ENCODE results near the gene COL4A1. TPM values are rescaled to one million over a fixed set of nuclear protein-coding genes. Genes with fewer than 3 reads are reported as not detected.

The COL4A1 gene
- total RNA-seq, 1 experiment from 2014 or later, result 99.9 TPM

DNA sequence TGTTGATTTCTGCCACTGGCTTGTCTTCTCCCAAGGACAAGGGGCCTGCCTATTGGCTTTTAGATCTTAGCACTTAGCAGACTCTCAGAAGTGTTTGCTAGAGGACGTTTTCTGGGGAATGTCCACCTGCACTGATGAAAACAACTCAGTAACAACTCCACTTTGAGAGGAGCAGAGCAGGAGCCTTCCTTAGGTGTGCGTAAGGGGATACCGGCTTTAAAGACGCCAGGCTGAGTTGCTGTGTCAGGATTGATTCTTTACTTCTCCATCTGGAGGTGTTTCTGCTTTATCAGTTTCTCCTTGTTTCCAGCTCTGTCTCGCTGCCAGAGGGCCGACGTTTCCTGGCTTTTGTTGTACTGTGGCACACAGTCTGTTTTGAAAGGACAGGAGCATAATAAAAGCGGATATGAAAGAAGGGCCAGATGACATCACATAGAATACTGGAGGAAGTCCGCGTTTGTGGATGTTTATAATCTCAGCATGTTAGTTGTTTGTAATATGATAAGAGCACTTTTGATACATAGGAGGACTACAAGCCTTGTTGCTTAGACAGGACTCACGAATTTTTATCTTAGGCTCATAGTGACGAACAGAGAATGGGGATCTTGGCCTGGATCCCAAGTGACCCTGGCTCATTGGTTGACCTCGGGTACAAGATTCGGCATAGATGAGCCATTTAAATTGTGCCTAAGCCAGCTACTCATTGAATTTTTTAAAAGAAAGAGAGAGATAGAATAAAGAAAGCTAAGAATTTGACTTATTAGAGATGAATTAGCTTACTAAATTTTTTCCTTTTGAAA, 34.7 kb upstream of the COL4A1 start:
- no peak for DNase-seq (ENCODE audit: low read depth)

DNA sequence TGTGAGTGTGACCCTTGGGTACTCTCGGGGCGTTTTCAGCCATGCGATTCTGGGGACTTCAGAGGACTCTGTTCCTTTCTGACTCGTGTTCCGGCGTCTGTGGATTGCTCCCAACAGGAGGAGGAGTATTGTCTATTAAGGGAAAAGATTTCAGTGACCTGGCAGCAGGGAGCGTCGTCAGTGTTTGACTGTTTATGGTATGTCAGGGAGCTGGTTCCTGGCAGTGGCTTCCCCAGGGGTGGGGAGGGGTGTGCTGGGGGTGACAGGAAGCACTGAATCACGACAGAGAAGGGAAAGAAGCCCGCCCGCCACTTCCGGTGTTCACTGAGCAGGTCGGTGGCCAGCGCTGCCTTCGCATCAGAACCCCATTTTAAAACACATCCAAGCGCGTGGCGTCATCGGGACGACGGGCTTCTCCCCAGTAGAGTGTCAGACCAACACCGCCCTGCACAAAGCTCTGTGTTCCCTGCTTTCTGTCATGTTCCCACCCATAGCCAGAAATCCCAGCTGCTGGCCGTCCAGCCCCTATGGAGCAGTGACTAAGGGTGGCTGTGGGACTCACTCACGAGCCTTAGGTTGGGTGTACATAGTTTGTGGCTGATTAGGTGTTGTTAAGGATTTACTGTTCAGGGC, 34.0 kb upstream of the COL4A1 start:
- no peak for DNase-seq (ENCODE audit: low read depth)

DNA sequence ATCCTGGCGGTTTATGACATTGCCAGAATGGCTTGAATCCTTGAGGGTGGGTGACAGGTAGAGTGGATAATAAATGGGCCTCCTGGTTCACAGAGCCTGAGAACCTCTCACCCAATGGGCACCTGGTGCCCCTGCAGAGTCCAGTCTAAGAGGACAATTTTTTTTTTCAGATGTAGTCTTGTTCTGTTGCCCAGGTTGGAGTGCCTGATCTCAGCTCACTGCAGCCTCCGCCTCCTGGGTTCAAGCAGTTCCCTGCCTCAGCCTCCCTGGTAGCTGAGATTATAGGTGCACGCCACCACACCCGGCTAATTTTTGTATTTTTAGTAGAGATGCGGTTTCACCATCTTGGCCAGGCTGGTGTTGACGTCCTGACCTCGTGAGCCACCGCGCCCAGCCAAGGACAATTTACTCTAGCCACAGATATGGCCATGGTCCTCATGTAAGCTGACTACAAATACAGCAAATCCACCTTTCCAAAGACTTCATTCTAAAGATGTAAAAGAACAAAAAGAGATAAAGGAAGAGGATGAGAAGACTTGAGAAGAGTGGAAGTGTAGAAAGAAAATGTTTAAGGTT, 33.1 kb upstream of the COL4A1 start:
- DNase-seq (ENCODE audit: low read depth), result no peak

DNA sequence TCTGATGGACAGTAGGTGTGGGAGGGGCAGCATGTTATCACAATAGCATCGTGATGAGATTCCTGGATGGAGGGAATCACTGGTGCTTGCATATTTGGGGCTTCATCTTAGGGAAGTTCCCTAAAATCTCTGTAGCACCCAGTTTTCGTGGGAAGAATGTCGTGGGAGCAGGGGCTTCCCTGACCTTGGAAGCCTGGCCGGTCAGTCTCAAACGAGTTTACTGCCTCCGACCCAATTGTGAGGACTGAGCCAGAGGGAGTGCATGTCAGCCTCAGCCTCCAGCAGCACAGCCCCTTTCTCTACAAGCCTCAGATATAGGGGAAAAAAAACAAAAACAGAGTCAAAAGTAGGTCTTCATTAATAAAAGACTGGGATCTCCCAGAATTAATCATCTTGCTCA, 32.3 kb upstream of the COL4A1 start:
- no peak for DNase-seq (ENCODE audit: low read depth)

DNA sequence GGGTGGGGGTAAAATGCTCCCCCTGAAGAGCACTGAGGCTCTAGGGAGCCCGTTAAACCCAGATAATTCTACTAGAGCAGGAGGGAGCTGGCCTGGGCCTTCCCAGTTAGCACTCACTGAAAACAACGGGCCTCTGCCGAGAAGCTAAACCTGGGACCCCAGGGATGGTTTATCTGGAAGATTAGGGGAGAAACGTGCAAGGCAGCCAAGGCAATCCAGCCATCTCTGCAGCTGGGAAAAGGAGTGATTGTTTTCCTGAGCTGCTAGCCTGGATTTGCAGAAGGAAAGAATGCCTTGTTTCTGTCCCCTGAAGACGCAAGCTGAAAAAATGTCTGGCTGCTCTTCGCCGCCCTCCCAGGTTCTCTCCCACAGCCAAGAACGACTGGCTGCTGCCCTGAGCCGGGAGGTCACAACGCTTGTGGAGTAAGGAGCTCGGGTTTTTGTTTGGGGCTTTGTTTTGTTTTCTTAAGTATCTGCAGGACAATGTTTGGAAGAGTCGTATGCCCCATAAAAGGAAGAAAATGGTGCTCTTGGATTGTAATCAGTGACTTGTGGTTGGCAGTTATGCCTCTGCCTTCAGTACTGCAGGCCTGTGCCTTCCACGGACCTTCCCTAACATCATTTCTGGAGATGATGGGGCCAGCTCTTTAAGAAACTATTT, 31.6 kb upstream of the COL4A1 start:
- peak; percentile 87 for DNase-seq (ENCODE audit: low read depth)

DNA sequence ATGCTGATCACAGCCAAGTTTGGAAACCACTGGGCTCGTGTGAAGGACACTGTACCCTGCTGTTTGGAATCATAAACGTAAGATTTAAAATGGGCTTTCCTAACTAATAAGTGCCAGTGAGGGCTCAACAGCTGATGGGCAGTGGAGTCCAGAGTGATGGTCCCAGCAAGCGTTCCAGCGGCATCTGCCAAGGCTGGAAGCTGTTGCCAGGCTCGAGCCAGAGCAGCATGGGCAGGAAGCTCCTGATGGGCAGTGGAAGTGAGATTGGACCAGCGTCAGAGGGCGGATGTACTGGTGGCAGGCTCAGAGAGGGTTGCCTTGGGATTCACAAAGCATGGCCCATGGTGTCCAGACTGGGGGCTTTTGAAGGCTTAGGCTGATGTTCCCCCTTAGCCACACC, 30.3 kb upstream of the COL4A1 start:
- no peak for DNase-seq (ENCODE audit: low read depth)

DNA sequence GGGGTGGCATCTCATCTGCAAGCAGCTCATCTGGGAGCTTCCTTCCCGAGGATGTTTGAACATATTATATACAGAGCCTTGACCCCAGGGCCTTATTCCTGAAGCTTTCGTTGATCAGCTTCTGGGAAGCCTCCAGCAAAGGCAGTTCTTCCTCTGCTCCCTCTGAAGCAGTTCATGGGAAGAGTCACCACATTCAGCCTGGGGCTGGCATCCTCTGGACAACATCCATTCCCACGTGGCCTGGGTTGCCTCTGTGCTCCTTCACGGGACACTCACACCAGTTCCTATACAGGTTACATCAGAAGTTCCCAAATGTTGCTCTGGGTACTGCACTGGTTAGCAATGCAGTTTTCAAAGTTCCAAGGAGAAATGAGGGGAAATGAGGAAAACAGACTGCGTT, 29.7 kb upstream of the COL4A1 start:
- DNase-seq (ENCODE audit: low read depth), result peak; percentile 80

DNA sequence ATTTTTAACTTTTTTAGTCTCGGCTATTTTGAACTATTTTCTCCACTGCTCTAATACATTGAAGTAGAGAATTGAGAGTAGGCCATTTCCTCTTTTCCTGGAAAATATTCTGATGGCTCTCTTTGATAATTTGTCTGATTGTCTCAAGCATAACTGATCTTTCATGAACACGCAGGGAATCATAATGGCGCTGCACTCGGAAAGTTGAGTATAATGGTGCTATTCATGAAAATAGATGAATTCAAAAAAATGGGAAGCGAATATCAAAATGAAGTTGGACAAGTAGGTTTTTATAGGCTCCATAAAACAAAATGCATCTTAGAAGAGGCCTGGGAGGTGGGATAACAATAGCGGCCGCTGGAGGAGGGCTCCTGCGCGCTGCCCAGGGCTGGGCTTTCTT, 29.2 kb upstream of the COL4A1 start:
- no peak for DNase-seq (ENCODE audit: low read depth)

DNA sequence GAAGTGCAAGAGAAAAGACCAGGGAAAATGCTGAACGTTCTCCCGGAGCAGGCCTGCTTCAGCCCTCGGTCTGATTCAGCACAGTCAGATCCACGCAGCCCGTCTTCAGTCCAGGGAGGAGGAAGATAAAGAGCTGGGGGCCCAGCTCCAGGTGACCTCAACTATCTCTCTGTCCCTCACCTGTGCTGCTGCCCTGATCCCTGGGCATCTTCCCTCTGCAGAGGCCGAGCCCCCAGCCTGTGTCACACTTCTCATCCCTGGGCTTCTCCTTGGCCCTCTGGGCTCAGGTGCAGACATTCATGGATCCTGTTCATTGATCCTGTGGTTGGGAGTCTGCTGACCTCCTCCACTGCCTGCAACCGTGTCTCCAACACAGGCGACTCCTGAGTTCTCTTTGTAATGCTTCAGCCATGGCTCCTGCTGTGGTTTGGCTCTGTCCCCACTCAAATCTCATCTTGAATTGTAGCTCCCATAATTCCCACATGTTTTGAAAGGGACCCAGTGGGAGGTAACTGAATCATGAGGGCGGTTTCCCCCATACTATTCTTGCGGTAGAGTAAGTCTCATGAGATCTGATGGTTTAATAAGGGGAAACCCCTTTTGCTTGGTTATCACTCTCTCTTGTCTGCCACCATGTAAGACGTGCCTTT, 28.0 kb upstream of the COL4A1 start:
- peak; percentile 42 for DNase-seq (ENCODE audit: low read depth)

DNA sequence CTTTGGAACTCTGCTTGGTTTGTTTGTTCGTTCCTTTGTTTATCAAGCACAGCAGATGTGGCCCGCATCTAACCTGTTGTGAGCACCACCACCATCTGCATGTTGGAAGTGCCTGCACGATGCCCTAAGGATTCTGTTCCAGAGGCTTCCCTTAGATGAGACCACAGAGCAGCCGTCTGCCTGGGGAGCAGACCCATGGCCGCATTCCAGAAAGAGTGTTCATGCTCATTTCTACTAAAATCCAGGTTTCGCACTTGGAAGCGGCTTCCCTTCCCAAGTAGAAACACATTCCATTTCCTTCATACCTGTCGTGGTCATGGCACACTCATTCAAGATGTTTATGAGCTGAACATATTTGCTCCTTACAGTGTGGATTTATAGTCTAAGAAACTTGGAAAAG, 27.3 kb upstream of the COL4A1 start:
- DNase-seq (ENCODE audit: low read depth), result peak; percentile 74

DNA sequence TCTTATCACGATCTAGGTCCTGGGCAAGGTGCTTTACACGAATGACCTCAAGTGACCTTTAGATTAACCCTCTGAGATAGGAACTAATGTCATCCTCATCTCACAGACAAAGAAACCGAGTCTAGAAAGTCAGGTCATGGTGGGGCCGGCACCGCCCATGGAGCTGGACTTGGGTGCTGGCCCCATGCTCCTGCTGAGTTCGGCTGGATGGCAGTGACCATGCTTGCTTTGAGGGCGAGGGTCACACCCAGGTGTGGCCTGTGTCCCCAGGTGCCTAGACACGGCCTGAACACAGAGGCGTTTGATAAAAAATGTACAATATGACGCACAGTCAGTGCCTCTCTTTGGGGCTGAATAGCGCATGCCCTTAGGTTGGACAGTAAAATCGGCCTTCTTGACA, 26.9 kb upstream of the COL4A1 start:
- DNase-seq (ENCODE audit: low read depth), result no peak

DNA sequence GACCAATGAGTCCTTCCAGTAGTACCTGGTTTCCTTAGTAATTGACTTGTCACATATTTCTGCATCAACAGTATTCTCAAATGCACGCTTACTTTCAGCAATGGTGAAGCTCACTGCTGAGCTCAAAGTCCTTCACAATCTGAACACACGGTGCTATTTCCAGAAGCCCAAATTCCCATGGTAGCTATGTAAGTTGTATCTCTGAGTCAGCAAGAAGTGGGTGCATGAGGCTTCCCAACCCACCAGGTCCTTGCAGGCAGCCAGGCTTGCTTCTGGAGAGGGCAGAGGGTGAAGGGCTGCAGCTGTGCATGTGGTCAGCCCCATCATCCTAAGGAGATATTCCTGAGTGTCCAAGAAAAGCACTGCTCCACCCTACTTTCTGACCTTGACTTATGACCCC, 25.8 kb upstream of the COL4A1 start:
- no peak for DNase-seq (ENCODE audit: low read depth)

DNA sequence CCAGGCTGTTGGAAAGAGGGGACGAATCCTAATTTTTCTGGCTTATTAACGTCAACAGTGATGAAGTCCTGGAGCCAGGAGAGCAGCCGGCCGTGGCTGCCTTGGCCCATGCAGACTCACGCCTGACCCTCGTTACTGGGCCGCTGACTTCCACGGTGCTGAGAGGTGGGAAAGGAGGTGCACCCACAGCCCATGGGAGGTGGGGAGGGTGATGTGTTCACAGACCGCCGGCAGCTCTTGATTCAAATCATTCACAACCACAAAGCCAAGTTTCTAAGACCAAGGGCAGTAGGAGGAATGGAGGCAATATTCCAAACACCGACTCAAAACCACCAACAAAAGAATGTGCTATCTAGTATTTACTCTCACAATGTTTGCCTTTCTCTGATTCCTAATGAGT, 24.4 kb upstream of the COL4A1 start:
- peak; percentile 84 for DNase-seq (ENCODE audit: low read depth)

DNA sequence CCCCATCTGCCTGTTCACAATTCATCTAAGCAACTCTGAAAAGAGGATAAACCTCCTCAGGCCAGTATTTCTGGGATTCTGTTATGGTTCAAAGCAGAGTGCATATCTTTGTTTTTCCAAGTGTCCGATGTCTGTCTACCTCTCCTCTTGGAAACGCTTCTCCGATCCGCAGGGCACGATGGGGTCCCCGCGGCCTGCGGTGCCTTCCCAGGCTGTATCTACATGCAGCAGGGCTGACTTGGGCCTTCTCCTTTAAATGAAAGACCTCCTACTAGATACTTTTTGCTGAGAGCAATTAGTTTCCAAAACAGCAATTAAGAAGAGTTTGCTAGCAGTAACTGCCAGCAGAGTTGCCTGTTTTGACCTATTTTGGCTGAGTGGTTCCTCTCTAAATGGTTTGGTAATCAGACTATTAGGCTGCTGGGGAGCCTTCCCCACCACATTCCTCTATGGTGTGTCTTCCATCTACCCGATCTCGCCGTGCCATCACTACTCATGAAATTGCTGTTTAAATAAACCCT, 23.6 kb upstream of the COL4A1 start:
- DNase-seq (ENCODE audit: low read depth), result peak; percentile 80

DNA sequence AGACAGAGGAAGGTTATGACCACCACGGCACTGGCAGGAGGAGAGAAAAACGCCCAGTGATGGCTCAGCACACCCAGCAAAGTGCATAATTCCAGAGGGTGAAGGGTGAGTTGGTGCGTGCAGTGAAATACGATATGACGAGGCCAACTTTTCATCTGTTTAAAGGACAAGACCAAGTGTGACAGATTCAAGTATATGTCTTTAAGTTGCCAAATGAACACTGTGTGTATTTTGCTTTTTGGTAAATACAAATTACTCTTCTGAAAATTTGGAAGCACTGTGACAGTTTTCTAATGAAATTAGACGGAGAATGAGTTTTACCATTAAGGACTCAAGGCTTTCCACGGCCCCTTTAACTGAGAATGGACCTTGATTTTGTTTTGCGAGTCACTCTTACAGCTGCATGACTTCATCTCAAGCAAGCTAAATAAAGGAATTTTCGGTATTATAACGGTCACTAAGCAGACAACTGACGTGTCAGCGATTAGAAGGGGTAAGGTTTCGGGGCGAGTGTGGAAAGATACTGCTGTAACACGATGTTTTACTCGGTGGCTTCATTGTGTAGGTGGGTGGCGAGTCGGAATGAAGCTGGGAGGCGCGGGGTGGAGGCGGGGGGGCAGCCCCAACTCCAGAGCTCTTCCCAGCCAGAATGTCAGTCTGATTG, 23.0 kb upstream of the COL4A1 start:
- peak; percentile 83 for DNase-seq (ENCODE audit: low read depth)

DNA sequence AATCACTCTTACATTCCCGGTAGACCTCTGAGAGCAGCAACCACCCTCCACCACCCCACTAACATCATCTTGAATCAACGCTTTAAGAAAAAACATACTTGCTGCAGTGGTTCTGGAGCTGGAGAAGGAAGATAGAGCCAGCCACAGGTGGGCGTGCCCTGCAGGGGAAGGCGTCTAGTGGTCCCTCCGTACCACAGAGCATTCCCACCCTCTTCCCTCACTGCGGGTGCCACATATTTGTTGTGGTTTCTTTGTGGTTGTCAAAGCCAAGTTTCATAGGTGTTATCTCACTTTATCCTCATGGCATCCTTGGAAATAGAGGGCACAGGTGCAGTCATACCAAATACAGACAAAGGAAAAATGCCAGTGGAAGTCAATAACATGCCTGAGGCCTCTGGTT, 22.3 kb upstream of the COL4A1 start:
- DNase-seq (ENCODE audit: low read depth), result peak; percentile 25

DNA sequence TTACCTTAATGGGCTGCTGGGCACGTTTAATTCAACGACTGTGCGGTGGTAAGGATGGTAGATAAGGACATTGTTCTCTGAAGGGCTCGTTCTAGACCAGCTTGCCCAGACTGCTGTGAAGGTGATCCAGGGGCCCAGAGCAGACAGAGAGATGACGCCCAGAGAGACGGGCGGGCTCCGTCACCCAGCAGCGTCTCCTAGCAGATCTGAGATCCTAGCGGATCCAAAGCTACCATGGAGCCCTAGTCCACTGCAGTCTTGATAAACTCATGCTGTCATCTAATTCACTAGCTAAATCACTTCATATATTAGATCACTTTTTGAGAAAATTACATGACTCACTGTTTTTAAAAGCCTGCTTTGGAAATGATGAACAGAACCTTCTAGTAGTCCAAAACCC, 21.6 kb upstream of the COL4A1 start:
- peak; percentile 29 for DNase-seq (ENCODE audit: low read depth)

DNA sequence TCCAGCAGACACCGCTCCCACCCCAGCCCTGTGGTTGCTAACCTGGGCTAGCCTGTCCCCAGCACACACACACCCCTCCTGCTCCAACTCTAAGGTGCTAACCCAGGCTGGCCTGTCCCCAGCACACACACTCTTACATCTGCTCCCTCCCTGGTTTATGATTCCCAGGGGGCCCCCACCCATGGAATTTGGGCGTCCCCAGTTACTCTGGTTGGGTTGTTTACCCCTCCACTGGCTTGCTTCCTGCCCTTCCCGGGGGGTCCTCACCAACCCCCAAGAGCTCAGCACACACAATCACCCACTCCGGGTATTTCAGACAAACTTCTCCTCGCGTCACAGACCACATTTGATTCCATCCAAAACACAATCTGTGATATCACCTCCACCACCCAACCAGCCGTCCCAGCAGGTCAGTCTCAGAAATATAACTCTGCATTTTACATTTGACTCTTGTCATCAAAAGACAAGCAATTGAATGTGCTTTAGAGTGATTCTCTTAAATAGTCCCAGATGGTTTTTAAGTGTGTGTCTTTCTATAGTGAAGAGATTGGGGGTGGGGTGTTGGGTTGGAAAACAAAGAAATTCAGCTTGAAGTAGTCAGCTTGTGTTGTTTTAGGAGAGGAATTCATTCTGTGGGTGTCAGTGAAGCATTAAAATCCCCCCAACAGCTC, 20.2 kb upstream of the COL4A1 start:
- DNase-seq (ENCODE audit: low read depth), result no peak

DNA sequence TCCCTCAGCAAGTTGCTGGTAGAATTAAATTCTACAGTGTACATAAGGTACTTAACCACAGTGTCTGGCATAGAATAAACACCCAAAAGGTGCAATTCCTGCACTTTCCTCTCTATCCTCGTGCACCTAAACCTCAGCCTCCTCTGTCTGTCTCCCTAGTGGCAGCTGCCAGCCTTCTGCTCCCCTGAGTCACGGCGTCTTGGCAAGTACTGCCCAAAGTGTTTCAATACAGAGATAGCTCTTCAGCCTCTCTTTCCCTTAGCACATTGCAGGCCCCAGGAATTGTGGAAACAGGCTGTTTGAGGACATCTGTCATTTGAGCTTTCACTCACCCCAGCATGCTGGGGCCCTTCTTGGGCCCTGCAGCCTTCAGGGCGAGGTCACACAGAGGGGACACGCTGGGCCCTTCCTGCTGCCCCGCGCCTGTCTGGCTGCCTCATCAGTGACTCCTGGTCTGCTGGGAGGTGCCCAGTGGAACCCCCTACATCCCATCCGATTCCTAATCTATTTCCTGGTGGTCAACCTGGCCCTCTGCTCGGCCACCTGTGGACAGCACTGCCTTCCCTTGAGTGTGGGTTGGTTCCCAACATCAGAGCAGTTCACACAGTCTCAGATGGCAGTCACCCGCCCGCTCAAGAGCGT, 19.4 kb upstream of the COL4A1 start:
- DNase-seq (ENCODE audit: low read depth), result peak; percentile 53

DNA sequence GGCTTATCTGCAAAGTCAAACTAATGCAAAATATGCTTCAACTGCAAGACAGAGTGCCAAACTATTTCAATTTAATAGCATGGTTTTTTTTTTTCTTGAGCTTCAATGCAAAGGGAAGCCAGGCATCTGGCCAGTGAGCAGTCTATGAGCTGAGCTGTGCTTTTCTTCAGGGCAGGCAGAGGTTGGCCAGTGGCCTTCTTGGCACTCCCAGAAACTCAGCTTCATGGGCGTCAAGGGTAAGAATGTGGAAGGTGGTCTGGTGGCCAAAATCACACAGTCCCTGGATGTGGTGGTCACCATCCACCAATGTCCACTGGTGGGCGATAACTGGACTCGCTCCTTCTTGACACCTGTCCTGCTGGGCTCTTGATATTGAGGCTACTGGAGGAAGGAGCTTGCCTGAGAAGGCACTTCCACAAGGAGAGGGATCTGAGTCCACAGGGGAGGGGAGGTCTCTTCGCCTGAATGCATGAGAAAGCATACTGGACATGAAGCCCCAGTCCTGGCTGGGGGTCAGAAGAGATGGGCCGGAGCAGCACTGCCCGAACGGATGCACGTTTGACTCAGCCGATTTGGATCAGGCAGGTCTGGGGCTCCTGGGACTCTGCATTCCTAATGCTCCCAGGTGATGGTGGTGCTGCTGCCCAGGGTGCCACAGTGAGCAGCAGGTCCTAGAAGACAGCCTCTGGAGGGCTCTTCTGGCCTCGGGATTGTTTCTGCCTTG, 17.2 kb upstream of the COL4A1 start:
- no peak for DNase-seq (ENCODE audit: low read depth)
